Right hindlimb (tissue), 1 donor: ENCODE data around the gene ANKDD1A.

Experiments
- DNase-seq: peaks from one replicate; pipeline ENCODE4 v3.0.0-alpha.2; 2018

Gene ANKDD1A

DNA sequence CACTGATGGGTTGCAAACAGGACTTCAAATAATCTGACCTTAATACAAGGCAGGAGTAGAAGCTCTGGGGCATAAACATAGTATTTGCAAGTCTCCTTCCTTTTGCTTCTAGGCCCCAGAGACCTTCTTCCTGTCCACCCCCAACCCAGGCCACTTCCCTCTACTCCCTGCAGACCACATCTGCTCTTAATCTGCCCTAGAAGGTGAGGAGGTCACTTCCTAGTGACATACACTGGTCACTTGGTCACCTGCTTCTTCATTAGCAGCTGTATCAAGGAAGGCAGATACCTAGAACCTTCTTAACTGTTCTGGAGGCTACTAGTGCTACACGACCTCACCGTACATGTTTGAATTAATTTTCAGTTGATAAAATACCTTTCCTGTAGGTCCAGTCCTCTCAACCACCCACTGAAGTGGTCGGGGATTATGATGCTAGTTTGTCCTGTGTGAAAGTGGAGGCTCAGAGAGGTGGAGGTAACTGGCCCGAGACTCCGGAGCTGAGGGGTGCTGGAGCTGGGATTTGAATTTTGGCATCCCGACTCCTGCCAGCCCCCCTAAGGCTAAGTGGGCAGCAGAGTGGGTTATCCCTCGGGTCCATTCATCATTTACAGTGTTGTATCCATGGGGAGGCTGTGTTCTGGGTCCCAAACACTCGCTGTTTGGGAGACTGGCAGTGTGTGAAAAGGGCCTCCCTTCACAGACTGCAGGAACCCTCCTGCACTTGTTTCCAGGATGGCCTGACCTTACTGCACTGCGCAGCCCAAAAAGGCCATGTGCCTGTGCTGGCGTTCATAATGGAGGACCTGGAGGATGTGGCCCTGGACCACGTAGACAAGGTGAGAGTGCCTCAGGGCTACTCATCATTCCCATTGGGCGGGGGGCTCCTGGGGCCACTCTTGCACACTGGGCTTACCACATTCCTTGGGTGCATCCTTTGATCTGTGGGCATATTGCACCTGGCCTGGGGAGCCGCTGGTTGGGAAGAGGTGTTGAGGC, 13.9 kb downstream of the ANKDD1A start:
- DNase-seq: no peak

DNA sequence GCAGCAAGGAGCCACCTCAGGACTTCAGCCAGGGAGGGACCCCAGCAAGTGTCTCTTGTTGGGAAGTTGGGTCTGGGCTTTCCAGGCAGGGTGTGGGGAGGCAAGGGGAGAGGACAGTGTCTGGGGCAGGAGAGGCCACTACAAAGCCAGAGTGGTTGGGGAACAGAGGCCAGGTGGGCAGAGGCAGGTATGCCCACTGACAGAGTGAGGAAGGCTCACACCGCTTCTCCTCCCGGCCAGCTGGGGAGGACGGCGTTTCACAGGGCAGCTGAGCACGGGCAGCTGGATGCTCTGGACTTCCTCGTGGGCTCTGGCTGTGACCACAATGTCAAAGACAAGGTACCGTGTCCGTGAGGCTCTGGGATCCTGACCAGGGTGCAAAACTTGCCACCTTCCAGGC, 15.0 kb downstream of the ANKDD1A start:
- DNase-seq: no peak

DNA sequence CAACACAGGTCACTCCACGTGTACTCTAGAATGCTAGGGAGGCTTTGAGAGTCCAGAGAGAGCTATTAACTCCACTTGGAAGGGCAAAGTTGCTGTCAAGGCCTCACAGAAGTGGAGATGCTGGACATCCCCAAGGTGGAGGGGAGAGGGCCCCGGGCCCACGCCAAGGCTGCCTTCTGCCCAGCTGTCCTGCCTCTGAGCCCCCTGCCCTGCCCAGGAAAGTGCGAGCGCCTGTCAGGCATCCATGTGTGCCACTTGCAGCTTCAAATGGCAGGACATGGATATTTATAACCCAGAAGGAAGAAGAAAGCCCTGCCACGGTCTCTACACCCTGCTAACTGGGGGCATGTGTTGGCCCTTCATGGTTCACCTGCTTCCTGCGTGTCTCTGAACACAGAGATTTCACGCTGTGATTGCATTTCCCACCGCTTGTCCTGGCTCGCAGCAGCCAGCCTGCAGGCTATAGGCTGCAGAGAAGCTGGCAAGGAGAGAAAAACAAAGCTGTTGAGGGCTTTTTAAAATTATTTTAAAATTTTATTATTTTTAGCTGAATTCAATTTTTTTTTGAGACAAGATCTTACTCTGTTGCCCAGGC, 17.0 kb downstream of the ANKDD1A start:
- no peak for DNase-seq

DNA sequence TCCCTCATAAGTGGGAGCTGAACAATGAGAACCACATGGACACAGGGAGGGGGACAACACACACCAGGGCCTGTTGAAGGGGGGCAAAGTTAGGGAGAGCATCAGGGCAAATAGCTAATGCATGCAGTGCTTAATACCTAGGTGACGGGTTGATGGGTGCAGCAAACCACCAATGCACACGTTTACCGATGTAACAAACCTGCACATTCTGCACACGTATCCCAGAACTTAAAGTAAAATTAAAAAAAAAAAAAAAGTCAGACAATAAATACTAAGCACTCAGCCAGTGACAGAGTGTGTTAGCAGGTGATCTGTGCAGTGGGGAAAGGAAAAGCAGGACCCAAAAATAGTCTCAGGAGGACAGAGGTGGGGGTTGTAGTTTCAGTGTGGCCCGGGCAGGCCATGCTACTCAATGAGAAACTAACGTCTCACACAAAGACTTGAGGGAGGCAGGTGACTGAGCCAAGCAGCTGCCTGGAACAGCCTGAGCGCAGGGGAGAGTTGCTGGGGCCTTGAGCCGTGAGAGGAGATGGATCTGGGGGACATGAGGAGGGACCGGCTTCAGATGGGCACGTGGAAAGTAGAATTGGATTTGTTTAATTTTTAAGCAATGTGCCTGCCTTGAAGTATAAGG, 18.4 kb downstream of the ANKDD1A start:
- no peak for DNase-seq

DNA sequence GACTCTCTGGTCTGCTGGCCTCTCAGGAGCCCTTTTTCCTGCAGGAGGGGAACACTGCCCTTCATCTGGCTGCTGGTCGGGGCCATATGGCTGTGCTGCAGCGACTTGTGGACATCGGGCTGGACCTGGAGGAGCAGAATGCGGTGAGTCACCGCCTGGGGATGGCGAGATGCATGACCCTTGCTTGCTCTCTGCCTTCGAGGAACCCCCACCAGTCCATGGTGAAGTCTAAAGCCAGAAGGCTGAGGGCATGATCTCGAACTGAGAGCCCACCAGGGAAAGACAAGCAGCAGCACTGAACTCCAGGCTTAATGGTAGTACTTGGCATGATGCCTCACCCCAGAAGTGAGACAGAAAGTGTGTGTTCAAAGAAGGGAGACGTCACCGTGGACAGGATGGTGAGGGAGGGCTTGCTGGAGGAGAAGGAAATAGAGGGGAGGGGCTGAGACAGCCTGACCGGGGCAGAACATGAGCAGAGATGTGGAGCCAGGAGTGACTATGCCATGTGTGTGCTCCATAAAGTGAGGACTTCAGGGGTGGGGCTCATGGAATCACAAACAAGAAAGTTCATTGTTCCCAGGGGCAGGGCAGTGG, 19.2 kb downstream of the ANKDD1A start:
- DNase-seq: no peak

DNA sequence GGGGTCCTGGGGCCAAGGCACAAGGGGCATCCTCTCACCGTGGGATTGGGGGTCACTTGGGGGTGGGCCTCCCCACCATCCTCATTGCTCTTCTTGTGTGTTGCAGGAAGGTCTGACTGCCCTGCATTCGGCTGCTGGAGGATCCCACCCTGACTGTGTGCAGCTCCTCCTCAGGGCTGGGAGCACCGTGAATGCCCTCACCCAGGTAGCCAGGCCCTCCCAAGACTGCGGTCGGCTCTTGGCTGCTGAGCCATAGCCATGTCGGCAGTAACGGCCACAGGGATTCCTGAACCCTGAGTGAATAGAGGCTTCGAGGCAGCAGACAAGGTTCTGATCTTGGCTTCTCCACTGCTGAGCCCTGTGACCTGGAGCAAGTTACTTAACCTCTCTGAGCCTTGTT, 19.7 kb downstream of the ANKDD1A start:
- DNase-seq: no peak

DNA sequence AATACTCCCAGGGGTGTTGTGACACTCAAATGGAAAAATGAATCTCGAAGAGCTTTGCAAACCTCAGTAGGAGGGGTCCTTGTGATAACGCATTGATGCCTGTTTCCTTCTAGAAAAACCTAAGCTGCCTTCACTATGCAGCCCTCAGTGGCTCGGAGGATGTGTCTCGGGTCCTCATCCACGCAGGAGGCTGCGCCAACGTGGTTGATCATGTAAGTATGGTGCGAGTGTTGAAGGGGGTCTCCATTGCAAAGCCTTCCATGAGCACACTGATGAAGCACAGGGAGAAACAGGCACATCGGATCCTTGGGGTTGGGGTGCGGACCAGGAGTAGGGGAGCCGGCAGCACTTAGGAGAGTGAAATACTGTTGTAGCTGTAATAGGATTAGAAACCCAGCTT, 22.3 kb downstream of the ANKDD1A start:
- no peak for DNase-seq

DNA sequence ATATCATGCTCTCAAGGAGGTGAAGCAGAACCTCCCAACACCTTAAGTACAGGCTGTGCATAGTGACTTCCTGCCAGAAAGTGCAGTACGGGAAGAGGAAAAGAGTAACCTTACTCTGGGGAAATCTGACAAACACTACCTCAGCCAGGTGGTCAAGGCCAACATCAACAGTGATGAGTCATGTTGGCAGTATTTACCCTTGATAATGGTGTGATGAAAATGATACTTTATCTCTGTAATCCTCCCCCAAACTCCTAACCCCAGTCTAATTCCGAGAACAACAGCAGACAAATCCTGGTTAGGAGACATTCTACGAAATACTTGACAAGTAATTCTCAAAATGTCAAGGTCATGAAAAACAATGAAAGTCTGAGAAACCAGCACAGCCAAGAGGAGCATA, 26.5 kb downstream of the ANKDD1A start:
- DNase-seq: no peak

DNA sequence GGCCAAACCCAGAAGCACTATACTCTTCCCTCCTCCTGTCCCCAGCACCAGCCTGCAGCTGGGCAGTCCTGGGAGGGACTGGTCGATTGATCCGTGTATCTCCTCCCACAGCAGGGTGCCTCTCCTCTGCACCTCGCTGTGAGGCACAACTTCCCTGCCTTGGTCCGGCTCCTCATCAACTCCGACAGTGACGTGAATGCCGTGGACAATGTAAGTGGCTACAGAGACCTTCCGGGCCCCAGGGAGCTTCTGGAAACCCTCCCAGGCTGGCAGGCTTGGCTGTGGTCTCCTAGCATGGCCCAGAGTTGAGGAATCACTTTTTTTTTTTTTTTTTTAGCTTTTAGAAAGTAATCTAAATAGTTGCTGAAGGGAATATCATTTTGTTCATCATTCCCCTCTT, 30.7 kb downstream of the ANKDD1A start:
- DNase-seq: no peak

DNA sequence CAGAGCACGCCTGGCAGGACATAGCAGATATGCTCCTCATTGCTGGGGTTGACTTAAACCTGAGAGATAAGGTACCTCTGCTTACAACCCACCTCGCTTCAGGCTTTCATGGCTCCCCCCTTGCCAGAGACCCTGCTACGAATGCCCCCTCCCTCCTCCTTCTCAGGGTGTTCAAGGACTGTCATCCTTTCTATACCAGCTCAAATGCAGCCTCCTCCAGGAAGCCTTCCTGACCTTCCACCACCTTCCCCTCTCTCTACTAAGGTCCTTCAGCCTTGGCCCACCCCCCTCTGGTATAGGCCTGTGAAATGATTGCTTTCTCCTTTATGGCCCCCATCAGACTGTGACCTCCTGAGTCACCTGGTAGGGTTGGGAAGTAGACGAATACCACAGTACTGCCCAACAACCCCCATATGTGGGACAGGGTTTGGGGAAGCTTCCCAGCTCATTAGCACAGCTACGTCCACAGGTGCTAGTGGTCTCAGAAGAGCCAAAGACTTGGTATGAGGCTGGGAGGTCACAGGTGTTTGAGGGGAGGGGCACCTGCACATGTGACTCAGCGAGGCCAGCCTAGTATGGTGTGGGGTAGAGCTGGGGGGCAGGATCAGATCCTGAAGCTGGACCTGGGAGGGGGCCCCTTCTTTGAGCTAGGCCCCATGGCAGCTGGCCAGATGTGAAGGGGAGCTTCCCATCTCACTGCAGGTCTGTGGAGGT, 32.0 kb downstream of the ANKDD1A start:
- no peak for DNase-seq

DNA sequence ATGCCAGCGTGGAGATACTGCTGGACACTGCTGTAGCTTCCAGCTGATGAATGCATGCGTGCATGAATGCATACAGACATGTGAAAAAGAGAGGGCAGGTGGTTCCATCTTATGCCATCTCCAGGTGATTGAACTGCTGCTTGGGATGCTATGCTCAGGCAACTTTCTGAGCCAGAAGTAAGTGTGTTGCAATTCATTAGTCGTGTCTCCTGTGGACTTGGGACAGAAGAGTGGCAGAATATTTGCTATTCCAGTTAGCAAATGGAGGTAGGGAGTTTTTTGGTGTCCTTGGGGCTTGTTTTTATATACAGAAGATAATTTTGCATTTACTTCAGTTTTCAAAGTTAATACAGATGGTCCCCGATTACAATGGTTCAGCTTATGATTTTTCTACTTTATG, 33.3 kb downstream of the ANKDD1A start:
- DNase-seq: no peak

DNA sequence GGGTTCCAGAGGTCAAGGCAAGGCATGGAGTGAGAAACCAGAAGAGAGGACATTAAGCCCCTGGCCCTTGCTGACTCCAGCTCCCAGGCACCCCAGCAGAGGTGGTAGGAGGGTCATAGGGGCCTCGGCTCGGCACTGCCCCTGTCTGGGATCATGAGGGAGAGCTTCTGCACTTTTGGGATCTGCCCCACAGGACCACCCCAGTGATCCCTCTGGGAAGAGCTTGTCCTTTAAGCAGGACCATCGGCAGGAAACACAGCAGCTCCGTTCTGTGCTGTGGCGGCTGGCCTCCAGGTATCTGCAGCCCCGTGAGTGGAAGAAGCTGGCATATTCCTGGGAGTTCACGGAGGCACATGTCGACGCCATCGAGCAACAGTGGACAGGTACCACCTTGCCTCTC, 35.5 kb downstream of the ANKDD1A start:
- no peak for DNase-seq

DNA sequence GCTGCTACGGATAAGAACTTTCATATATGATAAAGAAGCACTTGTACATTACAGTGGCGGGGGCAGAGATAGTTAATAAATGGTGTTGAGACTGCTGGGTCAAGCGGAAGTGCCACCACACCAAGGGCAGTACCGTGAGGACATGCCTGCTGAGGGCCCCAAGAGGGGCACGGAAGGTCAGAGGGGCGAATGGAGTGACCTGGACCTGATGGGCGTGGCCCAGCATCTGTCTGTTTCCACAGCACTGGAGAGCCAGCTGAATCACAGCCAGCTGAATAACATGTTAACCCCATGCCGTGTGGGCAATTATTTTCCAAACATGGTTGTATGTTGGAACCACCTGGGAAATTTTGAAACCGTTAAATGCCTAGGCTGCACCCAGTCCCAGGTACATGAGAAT, 37.2 kb downstream of the ANKDD1A start:
- DNase-seq: no peak

DNA sequence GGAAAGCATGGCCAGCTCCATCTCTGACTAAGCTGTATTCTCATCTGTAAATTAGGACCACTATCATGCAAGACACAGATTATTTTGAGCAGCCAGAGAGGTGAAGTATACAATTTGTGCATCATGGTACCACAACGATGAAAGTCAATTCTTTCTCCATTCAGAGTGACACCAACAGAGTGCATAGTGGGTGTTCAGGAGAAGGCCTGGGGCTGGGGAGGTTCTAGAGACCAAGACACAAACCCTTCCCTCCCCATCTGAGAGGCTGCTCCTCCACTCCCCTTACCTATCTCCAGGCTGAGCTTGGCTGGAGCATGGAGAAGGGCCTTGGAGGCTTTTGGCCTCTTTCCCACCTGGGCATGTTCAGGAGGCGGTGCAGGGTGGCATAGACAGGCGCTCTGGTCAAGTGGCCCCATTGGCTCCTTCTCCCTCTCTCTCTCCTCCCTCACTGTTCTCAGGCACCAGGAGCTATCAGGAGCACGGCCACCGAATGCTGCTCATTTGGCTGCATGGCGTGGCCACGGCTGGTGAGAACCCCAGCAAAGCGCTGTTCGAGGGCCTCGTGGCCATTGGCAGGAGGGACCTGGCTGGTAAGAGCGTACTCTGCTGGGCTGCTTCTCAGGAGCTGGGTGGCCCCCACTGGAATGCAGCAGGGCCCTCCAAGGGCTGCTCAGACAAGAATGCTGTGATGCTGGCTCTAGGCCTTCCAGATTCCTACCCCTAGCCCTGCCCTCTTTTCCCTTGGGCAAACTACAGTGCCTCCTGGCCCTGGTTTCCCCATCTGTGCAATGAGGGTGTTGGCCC, 37.9 kb downstream of the ANKDD1A start:
- DNase-seq: no peak

DNA sequence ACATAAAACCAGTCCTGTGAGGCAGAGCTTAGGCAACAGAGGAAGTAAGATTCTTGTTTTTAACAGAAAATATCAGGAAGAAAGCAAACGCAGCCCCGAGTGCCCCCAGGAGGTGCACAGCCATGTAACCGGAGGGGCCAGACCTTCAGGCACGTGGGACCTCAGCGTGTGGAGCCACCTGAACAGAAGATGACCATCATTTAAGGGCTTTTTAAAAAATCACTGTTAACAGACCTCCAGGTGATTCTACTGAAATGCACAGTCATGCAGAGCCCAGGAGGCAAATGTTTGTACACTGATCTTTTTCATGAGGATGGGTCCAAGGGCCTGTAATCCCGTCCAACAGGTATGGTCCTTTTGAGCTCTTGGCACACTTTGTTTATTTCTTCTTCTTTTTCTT, 39.2 kb downstream of the ANKDD1A start:
- no peak for DNase-seq

DNA sequence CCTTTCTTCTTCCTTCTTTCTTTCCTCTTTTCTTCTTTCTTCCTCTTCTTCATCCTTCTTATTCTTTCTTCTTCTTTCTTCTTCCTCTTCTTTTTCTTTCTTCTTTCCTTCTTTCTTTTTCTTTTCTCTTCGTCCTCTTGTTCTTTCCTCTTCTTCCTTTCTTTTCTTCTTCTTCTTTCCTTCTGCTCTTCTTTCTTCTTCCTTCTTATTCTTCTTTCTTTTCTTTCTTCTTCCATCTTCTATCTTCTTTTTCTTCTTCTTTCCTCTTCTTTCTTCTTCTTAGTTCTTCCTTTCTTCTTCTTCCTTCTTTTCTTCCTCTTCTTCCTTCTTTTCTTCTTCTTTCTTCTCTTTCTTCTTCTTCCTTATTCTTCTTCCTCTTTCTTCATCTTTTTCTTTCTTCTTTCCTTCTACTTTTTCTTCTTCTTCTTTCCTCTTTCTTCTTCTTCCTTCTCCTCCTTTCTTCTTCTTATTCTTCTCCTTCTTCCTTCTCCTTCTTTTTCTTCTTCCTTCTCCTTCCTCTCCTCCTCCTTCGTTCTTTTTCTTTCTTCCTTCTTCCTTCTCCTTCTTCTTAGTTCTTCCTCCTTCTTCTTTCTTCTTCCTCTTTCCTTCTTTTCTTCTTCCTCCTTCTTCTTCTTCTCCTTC, 40.2 kb downstream of the ANKDD1A start:
- DNase-seq: no peak

DNA sequence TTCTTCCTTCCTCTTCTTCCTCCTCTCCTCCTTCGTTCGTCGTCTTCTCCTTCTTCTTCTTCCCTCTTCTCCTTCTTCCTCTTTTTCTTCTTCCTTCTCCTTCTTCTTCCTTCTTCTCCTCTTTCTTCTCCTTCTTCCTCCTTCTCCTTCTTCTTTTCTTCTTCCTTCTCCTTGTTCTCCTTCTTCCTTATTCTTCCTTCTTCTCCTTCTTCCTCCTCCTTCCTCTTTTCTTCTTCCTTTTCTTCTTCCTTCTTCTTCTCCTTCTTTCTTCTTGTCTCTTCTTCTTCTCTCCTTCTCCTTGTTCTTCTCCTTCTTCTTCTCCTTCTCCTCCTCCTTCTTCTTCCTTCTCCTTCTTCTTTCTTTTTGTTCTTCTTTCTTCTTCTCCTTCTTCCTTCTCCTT, 42.7 kb downstream of the ANKDD1A start:
- DNase-seq: no peak

DNA sequence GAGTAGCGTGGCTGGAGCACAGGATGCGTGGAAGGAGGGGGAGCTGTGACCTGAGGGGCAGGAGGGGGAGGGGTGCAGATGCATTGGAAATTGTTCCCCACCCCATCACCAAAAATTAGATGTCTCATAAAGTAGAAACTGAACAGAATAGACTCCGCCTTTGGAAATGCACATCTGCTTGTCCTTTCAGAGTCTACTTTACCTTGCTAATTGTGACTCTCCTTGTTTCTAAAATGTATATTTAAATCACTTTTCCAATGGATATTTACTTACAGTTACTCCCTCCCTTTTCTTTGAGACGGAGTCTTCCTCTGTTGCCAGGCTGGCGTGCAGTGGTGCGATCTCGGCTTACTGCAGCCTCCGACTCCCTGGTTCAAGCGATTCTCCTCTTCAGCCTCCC, 47.4 kb downstream of the ANKDD1A start:
- DNase-seq: no peak

DNA sequence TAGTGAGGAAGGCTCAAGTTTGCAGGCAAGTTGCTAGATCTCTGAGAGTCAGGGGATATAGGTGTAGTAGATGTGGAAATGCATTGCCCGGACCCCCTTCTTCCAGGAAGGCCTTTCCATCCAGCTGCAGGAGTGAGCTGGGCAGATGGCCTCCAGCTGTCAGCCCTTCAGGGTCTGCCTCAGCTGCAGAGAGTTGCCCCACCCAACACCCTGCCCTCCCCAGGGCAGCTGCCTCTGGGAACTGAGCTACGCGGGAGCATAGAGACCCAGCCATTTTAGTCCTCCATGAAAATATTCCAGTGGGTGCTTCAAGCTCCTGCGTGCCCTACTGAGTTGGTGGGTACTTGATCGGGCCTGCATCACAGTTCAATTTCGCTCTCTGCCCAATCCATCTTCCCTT, 48.5 kb downstream of the ANKDD1A start:
- DNase-seq: no peak

DNA sequence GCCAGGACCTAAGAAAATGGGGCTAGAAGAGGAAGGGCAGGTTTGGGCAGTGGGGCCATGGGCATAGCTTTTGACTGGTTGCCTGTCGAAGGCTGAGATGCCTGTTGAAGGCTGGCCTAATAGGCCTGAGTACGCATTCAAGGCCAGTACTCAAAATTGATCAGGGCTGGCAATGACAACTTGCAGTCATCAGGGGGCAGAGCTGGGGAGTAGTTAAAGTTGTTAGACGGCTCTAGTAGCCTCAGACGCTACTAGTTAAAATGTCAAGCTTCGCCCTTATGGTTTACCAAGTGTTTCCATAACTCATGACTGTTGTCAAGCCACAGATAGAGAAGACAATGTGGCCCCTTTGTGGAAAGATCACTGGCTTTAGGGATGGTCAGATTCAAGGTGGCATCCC, 49.3 kb downstream of the ANKDD1A start:
- DNase-seq: no peak

DNA sequence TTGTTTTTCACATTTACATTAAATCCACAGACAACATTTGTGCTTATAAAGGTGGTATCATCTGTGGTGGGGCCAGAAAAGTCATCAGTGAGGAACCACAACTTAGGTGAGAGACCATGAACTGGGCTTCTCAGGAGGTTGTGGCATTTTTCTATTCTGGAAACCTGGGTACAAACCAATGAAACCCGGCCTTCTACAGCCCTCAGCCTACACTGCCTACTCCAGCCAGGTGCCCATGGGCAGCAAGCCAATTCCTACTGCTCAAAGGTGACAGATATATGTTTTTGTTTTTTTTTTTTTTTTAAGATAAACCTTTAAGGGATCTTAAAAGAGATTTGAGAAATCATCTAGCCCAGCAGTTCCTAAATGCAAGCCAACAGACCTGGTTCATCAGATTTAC, 57.7 kb downstream of the ANKDD1A start:
- DNase-seq: no peak

DNA sequence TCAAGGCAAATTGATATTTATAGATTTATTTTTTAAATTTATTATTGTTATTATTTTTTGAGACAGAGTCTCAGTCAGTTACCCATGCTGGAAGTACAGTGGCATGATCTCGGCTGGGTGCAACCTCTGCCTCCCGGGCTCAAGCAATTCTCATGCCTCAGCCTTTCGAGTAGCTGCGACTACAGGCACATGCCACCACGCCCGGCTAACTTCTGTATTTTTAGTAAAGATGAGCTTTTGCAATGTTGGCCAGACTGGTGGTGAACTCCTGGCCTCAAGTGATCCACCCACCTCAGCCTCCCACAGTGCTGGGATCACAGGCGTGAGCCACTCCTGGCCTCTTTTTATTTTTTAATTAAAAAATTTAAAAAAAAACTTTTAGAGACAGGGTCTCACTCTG, 59.0 kb downstream of the ANKDD1A start:
- DNase-seq: no peak
